ENCODE results near the gene NABP2.

The NABP2 gene

DNA sequence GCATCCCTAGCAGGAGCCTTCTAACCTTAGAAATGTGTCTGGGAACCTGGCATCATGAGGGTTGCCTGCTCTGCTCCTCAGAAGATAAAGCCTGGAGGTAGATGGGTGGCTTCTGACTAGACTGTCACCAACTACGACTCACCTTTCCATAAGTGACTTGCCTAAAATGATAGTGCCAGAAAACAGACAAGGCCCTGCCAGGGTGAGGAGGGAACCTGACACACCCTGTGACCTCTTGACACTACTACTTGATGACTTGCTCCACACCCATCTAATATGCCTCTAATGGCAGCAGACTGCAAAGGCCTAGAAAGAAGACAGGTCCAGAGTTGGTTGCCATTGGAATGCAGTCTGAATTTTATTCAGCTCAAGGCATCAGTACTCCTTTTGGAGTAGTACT is 11.8 kb upstream of the NABP2 start:
- DNase-seq (ENCODE audit: low read depth in 1 of 2, low spot score in 1 of 2) = no peak

DNA sequence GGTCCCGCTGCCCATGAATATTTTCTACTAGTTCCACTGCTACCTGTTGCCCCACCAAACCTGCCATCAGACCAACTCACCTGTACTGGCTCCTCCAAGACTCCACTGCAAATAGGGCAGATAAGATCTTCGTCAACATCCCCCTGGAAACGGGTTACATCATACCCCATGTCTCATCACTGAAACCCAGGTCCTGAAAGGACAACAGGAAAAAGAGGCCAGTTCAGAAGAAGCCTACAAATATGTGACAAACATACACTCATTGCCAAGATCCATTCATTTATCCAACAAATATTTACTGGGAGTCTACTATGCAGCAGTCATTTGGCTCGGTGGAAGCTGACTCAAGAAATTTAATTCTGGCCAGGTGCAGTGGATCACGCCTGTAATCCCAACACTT is 10.3 kb upstream of the NABP2 start:
- no peak for DNase-seq (ENCODE audit: low read depth in 1 of 2, low spot score in 1 of 2)

- no peak for DNase-seq (ENCODE audit: low read depth in 1 of 2, low spot score in 1 of 2)
Measured at GRCh38 chr12:56216461-56216860, 7.7 kb upstream of the NABP2 start.

- DNase-seq (ENCODE audit: low read depth in 1 of 2, low spot score in 1 of 2) = no peak
Measured at GRCh38 chr12:56219840-56220239, 4.3 kb upstream of the NABP2 start.

DNA sequence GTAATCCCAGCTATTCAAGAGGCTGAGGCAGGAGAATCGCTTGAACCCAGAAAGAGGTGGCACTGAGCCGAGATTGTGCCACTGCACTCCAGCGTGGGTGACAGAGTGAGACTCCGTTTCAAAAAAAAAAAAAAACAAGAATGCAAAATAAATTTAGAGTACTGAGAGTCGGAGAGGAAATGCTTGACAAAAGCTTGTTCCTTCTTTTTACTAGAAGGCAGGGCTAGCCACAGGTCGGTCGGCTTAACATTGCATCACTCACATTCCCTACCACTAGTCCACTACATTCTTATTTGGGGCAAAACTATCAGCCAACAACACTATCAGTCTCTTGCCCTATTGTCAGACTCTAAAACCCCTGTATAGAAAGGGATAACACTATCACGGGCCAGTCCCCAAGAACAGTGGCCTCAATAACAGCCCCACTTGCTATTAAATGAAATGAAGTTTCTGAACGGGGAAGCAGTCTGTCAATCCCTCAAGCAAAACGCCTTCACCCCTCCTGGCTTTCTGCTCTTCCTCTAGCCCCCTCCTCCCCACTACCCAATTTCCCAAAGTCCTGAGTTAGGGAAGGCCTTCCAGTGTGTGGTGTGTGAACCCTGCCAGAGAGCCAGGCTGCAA is 3.4 kb upstream of the NABP2 start:
- DNase-seq (ENCODE audit: low read depth in 1 of 2, low spot score in 1 of 2) = no peak

DNA sequence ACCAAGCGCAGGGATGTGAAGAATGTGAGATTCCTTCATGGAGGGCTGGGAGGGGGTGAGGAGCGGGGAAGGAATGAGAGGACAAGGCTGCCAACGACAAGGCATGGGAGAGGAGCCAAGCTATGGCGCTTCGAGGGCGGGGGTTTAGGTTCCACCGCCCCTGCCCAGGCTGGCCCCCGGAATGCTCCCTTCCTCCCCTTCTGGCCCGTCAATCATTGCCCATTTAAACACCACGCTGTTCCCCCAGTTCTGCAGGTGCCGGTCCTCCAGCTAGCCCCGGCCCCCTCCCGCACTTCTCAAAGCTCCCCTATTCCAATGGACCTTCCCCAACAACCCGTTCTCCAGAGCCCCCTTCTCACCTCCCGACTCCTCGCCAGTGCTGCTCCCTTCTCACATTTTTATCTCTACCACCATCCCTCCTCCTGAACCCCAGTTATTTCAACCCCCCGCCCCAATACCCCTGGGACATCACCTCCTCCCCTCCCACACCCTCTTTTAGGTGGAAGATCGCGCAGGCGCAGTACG is 2.8 kb upstream of the NABP2 start:
- DNase-seq (ENCODE audit: low read depth in 1 of 2, low spot score in 1 of 2) = no peak

GRCh38 chr12:56221757-56222530 is 2.2 kb upstream of the NABP2 start, which contains the start of gene RNF41:
RNF41 (minus strand) TSS chr12:56221922; CDS start chr12:56214047, 7,875 bp downstream.
- DNase-seq (ENCODE audit: low read depth in 1 of 2, low spot score in 1 of 2) = peak; percentile 83

DNA sequence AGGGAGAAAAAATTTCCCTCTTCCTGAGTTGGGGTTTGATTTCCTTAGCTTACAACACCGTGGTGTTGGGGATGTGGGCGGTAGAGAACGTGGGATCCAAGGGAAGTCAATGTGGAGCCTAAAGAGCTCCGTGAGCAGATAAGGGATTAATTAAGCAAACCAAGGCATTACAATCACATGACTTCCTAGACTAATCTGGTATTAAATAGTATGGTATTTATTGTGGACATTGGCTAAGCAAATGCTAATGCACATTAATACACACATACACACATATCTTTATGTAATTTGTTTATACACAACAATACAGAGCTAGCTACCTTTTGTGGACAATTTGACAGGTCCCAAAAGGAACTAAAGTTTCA is 1.6 kb upstream of the NABP2 start:
- DNase-seq (ENCODE audit: low read depth in 1 of 2, low spot score in 1 of 2) = no peak

DNA sequence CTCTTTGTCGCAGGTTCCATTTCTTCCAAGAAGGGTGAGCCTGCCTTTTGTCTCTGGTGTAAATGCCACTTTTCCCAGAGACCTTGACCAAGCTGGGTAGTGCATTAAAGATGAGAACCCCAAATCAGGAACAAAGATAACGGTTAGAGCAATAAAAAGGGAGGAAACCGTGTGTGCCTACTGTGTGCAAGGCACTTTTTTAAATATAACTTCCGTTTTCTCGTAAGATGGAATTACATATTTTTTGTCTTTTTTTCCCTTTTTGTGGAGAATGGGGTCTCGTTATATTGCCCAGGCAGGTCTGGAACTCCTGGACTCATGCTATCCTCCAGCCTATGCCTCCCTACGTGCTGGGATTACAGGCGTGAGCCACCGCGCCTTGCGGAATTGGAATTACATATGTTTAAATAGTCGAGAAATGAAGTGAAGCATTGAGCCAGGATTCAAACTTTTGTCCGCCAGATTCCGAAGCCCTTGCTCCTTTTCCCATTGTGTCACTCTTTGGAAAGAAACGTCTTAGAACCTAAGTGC is 506 bp upstream of the NABP2 start:
- DNase-seq (ENCODE audit: low read depth in 1 of 2, low spot score in 1 of 2) = no peak

- DNase-seq (ENCODE audit: low read depth in 1 of 2, low spot score in 1 of 2) = no peak
Measured at GRCh38 chr12:56224954-56225353, 812 bp downstream of the NABP2 start.

DNA sequence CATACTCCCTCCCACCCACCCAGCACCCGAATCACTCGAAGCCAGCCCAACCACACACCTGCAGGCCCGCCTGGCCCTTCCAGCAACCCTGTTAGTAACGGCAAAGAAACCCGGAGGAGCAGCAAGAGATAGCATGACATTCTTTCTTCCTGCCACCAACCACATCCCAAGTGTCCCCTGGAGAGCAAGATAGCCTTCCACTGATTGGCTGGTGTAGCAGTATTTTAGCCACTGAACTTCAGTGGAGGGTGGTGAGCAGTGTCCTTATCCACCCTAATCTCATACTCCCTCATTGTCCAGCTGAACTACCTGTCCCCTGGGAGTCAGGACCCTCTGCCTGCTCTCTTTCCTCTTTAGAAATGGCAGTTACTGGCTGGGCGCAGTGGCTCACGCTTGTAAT is 4.9 kb downstream of the NABP2 start:
- DNase-seq (ENCODE audit: low read depth in 1 of 2, low spot score in 1 of 2) = no peak

GRCh38 chr12:56229916-56230431 is 5.8 kb downstream of the NABP2 start, which contains the start of gene SLC39A5:
SLC39A5 (plus strand) TSS chr12:56230051; CDS start chr12:56231275, 1,224 bp downstream.
- DNase-seq (ENCODE audit: low read depth in 1 of 2, low spot score in 1 of 2) = no peak

DNA sequence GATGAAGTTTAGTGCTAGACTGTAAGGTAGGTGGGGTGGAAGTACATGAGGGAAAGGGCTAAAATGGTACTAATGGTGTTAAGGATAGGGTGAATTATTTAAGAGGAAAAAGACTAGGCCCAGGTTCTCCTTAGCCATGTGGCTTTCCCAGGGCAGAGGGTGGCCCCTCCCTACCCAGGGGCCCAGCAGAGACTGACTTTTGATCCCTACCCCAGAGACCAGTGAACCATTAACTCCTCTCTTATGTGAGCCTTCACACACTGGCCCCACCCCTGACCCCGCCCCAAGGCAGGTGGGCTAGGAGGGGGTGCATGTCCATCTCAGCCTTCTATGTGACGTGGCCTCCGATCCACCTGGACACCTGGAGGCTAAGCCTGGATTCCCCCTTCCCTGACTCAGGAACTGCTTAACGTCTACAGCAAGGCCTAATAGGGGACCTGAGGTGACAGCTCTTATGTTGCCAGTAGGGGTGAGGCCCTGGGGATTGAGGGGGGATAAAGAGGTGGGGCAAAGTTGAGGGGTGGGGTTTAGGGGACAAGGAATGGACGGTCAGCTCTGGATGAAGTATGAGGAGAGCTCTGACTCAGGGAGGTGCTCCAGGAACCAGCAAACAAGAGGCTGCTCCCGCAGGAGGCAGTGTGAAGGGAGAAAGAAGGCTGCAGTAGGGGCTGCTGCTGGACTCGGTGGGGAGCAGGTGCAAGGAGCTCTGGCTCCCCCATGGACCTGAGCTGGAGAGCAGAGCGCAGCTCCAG is 6.5 kb downstream of the NABP2 start:
- DNase-seq (ENCODE audit: low read depth in 1 of 2, low spot score in 1 of 2) = no peak

- DNase-seq (ENCODE audit: low read depth in 1 of 2, low spot score in 1 of 2) = no peak
Measured at GRCh38 chr12:56231184-56231582, 7.0 kb downstream of the NABP2 start.

- no peak for DNase-seq (ENCODE audit: low read depth in 1 of 2, low spot score in 1 of 2)
Measured at GRCh38 chr12:56234746-56235436, 10.7 kb downstream of the NABP2 start.

GRCh38 chr12:56236091-56236490 is 11.9 kb downstream of the NABP2 start:
- DNase-seq (ENCODE audit: low read depth in 1 of 2, low spot score in 1 of 2) = no peak

DNA sequence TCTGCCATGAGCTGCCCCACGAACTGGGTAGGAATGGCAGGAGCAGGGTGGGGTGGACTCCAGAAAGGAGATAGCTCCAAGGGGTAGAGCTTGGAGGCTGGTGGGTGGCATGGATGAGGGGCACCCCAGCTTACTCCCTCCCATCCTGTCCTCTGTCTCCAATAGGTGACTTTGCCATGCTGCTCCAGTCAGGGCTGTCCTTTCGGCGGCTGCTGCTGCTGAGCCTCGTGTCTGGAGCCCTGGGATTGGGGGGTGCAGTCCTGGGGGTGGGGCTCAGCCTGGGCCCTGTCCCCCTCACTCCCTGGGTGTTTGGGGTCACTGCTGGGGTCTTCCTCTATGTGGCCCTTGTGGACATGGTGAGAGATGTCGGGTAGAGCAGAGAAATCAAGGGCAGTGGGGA is 12.8 kb downstream of the NABP2 start:
- DNase-seq (ENCODE audit: low read depth in 1 of 2, low spot score in 1 of 2) = no peak

DNA sequence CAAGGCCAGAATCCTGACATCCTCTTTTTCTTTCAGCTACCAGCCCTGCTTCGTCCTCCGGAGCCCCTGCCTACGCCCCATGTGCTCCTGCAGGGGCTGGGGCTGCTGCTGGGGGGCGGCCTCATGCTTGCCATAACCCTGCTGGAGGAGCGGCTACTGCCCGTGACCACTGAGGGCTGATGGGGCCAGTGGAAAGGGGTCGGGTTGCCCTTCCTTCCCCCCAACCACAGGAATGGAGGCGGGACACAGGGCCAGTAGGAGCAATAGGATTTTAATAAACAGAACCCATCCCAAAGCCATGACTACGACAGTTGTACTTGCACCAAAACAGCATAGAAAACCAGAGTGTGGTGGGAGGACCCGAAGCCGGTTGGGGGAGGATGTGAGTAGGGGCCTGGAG is 13.4 kb downstream of the NABP2 start:
- DNase-seq (ENCODE audit: low read depth in 1 of 2, low spot score in 1 of 2) = no peak

- DNase-seq (ENCODE audit: low read depth in 1 of 2, low spot score in 1 of 2) = no peak
Measured at GRCh38 chr12:56241424-56242303, 17.5 kb downstream of the NABP2 start.

GRCh38 chr12:56242986-56243385 is 18.8 kb downstream of the NABP2 start:
- DNase-seq (ENCODE audit: low read depth in 1 of 2, low spot score in 1 of 2) = no peak
